ENCODE results near the gene SNX27. TPM values are rescaled to one million over a fixed set of nuclear protein-coding genes. Genes with fewer than 3 reads are reported as not detected.
"Not testable (repeated sequence)": the region's sequence is repeated elsewhere in the genome, so short reads cannot be mapped to it uniquely, and the experiment has no call there.

SNX27 gene
- total RNA-seq, 1 donor from 2014 or later = 50.0 TPM

GRCh38 chr1:151680826-151681225 is 69.0 kb downstream of the SNX27 start:
- Mint-ChIP-seq H3K27me3 (no peaks in the 10 kb centered on the region), H3K4me3 (ENCODE audit: low read depth) (no peak overlapping the region), H3K27ac (no peak overlapping the region), H3K36me3 (ENCODE audit: insufficient read depth) (peaks cover 6% of the 10 kb centered on the region), H3K4me1 (ENCODE audit: low read depth) (peaks cover 5% of the 10 kb centered on the region), H3K9me3 (ENCODE audit: low read depth) (no peaks in the 10 kb centered on the region)
- TF ChIP-seq CTCF (IDR thresholded peaks at IDR 0.05; ENCODE audit: unreplicated experiment) = no peak
- DNase-seq (ENCODE audit: low spot score, unreplicated experiment) = no peak

- peaks cover 5% of the 10 kb centered on the region for H3K4me1 Mint-ChIP-seq (ENCODE audit: low read depth)
- H3K9me3 Mint-ChIP-seq (ENCODE audit: low read depth) = no peaks in the 10 kb centered on the region
- peaks cover 8% of the 10 kb centered on the region for H3K36me3 Mint-ChIP-seq (ENCODE audit: insufficient read depth)
- H3K27me3 Mint-ChIP-seq = no peaks in the 10 kb centered on the region
- DNase-seq (ENCODE audit: low spot score, unreplicated experiment) = no peak
- TF ChIP-seq CTCF (IDR thresholded peaks at IDR 0.05; ENCODE audit: unreplicated experiment) = no peak
- no peak overlapping the region for H3K4me3 Mint-ChIP-seq (ENCODE audit: low read depth)
- H3K27ac Mint-ChIP-seq = no peak overlapping the region
Measured at GRCh38 chr1:151681923-151682322, 70.1 kb downstream of the SNX27 start.

- H3K4me1 Mint-ChIP-seq (ENCODE audit: low read depth); H3K4me3 Mint-ChIP-seq (ENCODE audit: low read depth); H3K27ac Mint-ChIP-seq; H3K27me3 Mint-ChIP-seq; H3K9me3 Mint-ChIP-seq (ENCODE audit: low read depth); DNase-seq (ENCODE audit: low spot score, unreplicated experiment): not testable (repeated sequence)
- peaks cover 12% of the 10 kb centered on the region for H3K36me3 Mint-ChIP-seq (ENCODE audit: insufficient read depth)
Measured at GRCh38 chr1:151682901-151683300, 71.1 kb downstream of the SNX27 start.

GRCh38 chr1:151684128-151684527 is 72.3 kb downstream of the SNX27 start:
- no peak overlapping the region for H3K27ac Mint-ChIP-seq
- TF ChIP-seq CTCF (IDR thresholded peaks at IDR 0.05; ENCODE audit: unreplicated experiment) = no peak
- H3K4me1 Mint-ChIP-seq (ENCODE audit: low read depth) = peaks cover 5% of the 10 kb centered on the region
- no peak overlapping the region for H3K4me3 Mint-ChIP-seq (ENCODE audit: low read depth)
- no peak for DNase-seq (ENCODE audit: low spot score, unreplicated experiment)
- peaks cover 14% of the 10 kb centered on the region for H3K36me3 Mint-ChIP-seq (ENCODE audit: insufficient read depth)
- H3K27me3 Mint-ChIP-seq = no peaks in the 10 kb centered on the region
- no peaks in the 10 kb centered on the region for H3K9me3 Mint-ChIP-seq (ENCODE audit: low read depth)

- no peaks in the 10 kb centered on the region for H3K27me3 Mint-ChIP-seq
- TF ChIP-seq CTCF (IDR thresholded peaks at IDR 0.05; ENCODE audit: unreplicated experiment) = no peak
- H3K9me3 Mint-ChIP-seq (ENCODE audit: low read depth) = no peaks in the 10 kb centered on the region
- no peak for DNase-seq (ENCODE audit: low spot score, unreplicated experiment)
- H3K4me3 Mint-ChIP-seq (ENCODE audit: low read depth) = no peak overlapping the region
- H3K36me3 Mint-ChIP-seq (ENCODE audit: insufficient read depth) = peaks cover 15% of the 10 kb centered on the region
- peaks cover 1% of the 10 kb centered on the region for H3K4me1 Mint-ChIP-seq (ENCODE audit: low read depth)
- H3K27ac Mint-ChIP-seq = no peak overlapping the region
Measured at GRCh38 chr1:151686561-151686960, 74.7 kb downstream of the SNX27 start.

GRCh38 chr1:151689494-151689893 is 77.6 kb downstream of the SNX27 start:
- no peak for DNase-seq (ENCODE audit: low spot score, unreplicated experiment)
- Mint-ChIP-seq H3K27me3 (no peaks in the 10 kb centered on the region), H3K27ac (no peak overlapping the region), H3K4me3 (ENCODE audit: low read depth) (no peak overlapping the region), H3K4me1 (ENCODE audit: low read depth) (peaks cover 3% of the 10 kb centered on the region), H3K36me3 (ENCODE audit: insufficient read depth) (peaks cover 24% of the 10 kb centered on the region), H3K9me3 (ENCODE audit: low read depth) (no peaks in the 10 kb centered on the region)
- no peak for TF ChIP-seq CTCF (IDR thresholded peaks at IDR 0.05; ENCODE audit: unreplicated experiment)

All from progenitor cell of endocrine pancreas (in vitro differentiated cells).